ENCODE measurements around the gene DENND6A.
"Not testable (repeated sequence)": the region's sequence is repeated elsewhere in the genome, so short reads cannot be mapped to it uniquely, and the experiment has no call there.

Gene DENND6A

DNA sequence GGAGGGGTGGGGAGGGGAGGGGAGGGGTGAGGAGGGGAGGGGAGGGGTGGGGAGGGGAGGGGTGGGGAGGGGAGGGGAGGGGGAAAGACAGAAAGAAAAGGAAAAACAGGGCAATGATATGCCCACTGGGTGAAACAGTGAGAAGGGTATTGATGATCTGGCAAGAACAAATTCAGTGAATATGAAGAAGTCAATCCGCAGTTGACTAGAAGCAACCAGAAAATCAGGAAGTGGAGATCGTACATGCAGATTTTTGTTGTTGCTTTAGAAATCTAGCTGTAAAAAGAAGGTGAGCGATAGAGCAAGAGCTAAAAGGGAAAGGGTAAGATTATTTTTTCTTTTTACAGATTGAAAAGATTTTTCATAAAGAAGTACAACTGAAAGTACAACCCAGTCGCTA, 48.1 kb downstream of the DENND6A start:
- no peak for DNase-seq (ENCODE audit: low read depth in 2 of 2)

DNA sequence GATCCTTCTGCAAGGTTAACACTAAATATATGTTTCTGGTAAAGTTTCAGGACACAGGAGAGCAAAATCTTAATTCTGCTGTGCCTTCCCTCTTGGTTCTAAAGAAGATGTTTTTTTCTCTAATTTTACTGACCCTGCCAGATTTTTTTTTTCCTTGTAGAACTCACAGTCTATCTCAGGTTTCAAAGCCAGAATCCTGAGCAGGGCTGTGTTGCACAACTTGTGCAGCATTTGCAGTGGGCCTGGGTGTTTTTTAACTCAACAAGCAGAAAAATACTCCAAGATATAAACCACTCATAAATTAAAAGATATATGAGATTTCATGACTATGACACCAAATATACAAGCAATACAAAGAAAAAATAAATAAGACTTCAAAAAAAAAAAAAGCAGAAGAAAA, 55.5 kb downstream of the DENND6A start:
- DNase-seq (ENCODE audit: low read depth in 2 of 2): no peak

DNA sequence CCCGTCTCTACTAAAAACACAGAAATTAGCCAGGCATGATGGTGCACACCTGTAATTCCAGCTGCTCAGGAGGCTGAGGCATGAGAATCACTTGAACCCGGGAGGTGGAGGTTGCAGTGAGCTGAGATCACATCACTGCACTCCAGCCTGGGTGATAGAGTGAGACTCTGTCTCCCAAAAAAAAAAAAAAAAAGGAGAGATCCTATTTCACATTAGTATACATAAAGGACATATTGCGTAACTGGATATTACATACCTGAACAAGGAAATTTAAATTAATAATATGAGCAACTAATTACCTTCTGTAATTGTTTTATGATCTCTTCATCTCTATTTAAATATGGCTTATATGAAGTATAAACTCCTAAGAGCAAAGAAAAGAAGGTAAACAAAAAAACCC, 58.6 kb downstream of the DENND6A start:
- DNase-seq (ENCODE audit: low read depth in 2 of 2): not testable (repeated sequence)

DNA sequence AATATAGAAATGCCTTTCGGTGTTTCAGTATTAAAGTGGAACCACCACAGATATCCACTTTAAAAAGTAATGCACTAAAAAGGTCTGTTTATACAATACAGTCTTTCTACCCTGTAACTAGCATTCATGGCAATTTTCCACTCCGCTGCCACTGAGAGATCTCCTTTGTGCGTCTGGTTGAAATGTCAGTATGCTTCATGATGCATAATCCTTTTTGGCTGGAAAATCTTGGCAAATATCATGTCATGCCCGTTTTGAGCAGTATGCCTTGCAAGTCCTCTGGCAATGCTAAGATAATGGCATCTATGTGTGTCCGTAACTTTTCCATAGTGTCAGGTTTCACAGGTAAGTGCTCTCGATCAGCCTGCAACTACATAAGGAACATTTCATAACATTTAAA, 64.9 kb downstream of the DENND6A start:
- DNase-seq (ENCODE audit: low read depth in 2 of 2): no peak

DNA sequence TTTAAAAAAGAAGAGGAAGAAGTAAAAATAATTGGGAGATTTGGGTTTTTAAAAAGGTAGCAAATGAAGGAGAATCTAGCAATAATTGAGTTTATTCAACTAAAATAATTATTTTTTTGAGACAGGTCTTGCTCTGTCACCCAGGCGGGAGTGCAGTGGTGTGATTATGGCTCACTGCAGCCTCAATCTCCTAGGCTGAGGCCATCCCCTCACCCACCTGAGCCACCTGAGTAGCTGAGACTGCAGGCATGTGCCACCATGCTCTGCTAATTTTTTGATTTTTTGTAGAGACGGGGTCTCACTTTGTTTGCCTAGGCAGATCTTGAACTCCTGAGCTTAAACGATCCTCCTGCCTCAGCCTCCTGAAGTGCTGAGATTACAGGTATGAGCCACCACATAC, 68.1 kb downstream of the DENND6A start:
- no peak for DNase-seq (ENCODE audit: low read depth in 2 of 2)

DNA sequence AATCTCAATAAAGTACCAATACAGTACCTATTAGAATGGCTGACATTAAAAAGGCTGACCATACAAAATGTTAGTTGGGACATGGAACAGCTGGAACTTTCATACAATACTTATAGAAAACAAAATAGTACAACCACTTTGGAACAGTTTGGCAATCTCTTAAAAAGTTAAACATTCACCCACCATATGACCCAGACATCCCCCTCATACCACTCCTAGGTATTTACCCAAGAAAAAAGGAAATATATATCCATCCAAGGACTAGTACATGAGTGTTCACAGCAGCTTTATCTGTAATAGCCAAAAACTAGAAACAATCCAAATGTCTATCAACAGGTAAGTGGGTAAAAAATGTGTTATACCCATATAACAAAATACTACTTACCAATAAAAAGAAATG, 70.5 kb downstream of the DENND6A start:
- DNase-seq (ENCODE audit: low read depth in 2 of 2): no peak

DNA sequence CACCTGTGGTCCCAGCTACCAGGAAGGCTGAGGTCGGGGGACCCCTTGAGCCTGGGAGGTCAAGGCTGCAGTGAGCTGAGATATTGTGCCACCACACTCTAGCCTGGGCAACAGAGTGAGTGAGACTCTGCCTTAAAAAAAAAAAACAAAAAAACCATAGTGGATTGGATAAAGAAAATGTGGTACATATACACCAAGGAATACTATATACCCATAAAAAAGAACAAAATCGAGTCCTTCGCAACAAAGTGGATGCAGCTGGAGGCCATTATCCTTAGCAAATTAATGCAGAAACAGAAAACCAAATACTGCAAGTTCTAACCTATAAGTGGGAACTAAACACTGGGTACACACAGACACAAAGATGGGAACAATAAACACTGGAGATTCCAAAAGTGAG, 75.1 kb downstream of the DENND6A start:
- DNase-seq (ENCODE audit: low read depth in 2 of 2): no peak

DNA sequence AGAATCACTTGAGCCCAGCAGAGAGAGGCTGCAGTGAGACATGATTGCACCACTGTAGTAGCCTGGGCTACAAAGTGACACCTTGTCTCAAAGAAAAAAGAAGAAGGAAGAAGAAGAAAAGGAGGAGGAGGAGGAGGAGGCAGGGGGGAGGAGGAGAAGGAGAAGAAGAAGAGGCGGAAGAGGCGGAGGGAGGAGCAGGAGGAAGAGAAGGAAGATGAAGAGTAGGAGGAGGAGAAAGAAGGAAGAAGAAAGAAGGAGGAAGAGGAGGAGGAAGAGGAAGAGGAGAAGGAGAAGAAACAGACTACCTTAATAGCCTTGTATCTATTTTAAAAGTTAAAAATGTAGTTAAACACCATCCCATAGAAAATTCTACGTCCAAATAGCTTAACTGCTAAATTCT, 76.6 kb downstream of the DENND6A start:
- no peak for DNase-seq (ENCODE audit: low read depth in 2 of 2)

DNA sequence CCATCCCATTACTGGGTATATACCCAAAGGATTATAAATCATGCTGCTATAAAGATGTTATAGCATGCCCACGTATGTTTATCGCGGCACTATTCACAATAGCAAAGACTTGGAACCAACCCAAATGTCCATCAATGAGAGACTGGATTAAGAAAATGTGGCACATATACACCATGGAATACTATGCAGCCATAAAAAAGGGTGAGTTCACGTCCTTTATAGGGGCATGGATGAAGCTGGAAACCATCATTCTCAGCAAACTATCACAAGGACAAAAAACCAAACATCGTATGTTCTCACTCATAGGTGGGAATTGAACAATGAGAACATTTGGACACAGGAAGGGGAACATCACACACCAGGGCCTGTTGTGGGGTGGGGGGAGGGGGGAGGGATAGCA, 81.0 kb downstream of the DENND6A start:
- DNase-seq (ENCODE audit: low read depth in 2 of 2): not testable (repeated sequence)

DNA sequence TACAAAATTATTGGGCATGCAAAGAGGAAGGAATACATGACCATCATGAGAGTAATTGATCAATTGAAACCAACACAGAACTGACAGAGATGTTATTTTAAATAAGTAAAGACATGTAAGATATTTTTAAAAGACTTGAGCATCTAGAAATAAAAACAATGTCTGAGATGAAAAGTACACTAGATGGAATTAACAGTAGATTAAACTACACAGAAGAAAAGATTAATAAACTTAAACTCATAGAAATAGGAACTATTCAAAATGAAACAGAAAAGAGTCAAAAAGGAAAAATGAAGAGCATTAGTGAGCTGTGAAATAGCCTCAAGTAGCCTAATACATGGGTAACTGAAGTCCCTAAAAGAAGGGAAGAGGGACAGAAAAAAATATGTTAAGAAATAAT, 87.2 kb downstream of the DENND6A start:
- DNase-seq (ENCODE audit: low read depth in 2 of 2): no peak

DNA sequence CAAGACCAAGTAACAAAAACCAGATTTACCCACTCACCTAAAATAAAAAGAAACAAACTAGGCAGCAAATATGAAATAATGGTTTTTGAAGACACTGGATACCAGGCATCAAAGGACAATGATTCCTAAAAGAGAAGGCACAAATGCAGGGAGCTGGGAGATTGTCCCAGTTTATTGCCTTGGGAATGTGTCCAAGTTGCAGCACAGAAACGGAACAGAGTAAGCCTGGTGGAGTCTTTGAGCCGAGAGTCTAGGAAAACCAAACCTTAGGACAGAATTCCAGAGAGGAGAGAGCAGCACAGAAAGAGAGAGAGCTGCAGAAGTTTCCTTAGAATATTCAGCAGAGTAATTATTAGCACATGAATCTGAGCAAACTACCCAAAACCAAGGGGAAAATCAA, 87.9 kb downstream of the DENND6A start:
- DNase-seq (ENCODE audit: low read depth in 2 of 2): no peak

DNA sequence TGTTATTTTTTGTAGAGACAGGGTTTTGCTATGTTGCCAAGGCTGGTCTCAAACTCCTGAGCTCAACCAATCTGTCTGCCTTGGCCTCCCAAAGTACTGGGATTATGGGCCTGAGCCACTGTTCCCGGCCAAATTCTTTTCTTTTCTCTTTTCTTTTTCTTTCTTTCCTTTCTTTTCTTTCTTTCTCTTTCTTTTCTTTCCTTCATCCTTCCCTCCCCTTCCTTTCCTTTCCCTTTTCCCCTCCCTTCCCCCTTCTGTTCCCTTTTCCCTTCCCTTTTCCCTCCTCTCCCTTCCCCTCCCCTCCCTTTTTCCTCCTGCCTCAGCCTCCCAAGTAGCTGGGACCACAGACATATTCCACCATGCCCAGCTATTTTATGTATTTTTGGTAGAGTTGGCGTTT, 92.7 kb downstream of the DENND6A start:
- no peak for DNase-seq (ENCODE audit: low read depth in 2 of 2)

DNA sequence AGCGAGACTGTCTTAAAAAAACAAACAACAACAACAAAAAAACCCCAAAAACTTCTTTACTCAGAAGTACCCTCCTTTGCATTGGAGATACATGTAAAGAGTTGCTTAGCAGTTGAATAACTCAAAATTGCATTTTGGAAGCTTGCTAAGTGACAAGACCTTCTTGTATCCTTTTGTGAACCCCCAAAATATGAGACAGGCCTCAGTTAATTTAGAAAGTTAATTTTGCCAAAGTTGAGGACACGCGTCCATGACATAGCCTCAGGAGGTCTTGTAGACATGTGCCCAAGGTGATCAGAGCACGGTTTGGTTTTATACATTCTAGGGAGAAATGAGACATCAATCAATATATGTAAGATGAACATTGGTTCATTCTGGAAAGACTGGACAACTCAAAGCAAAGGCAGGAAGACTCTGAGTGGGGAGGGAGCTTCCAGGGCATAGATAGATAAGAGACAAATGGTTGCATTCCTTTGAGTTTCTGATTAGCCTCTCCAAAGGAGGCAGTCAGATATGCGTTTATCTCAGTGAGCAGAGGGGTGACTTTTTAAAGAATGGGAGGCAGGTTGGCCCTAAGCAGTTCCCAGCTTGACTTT, 94.0 kb downstream of the DENND6A start:
- no peak for DNase-seq (ENCODE audit: low read depth in 2 of 2)

DNA sequence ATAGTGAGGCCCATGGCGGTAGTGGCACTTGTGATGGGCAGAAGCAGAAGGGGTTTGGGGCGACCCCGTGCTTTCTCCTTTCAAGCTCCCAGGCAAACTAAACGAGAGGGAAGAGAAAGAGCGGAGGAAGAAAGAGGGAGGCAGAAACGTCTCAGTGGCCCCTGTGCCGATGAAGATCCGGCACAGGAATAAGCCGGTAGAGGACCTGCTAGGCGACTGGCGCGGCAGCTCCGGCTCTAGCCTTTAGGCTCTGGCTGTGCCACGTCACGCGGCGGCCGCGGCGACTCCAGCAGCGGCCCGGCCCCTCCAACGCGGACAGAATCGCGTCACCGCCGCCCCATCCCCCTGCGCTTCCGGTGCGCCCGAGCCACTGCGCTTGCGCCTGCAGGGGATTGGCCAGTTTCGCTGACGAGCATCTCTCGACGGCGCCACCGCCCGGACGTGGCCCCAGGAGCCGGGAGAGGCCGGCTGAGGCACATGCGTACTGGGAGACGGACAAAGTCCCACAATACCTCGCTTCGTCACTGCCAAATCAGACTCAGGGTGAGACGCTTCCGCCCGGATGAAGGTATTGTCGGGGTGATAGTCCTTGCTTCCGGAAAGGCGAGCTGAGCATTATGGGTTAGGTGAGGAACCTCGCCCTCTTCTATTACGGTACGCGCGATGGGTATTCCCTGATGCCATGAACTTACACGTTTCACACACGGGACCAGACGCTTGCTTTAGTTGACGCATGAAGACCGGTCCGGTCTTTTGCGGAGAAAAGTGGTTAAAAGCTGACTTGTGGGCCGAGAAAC, 95.6 kb downstream of the DENND6A start, which contains the start of gene ARF4:
Gene ARF4, minus strand, starts transcription at position 218 of the 797 bp plus-strand sequence. Its CDS starts 204 bp downstream, at position 14.
- peak; percentile 98 to 99 for DNase-seq (ENCODE audit: low read depth in 2 of 2)

DNA sequence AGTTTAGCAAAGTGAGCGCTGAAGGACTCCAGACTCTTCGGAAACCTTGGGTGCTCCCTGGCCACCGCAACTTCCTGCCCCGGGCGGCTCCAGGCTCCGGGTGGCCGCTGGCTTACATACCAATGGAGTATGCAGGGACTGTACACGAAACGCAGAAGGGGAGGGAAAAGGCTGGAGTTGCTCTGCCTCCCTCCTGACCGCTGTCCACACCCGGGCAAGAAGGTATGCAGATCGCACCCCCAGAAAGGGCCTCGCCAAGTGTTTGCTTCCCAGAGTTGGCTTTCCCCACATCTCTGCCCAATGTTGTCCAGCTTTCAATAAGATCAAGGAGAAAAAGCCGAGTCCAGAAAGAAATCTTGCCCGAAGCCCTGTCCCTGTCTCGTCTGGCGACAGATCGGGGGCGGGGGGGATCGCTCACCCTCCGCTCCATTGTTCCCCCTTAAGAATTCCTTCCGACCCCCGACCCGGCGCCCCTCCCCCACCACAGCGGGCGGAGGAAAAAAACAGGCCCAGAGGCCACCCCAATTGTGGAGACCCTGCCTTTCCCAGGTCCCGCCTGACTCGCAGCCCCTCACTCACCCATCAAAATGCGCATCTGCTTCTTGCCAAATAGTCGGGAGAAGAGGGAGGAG, 96.3 kb downstream of the DENND6A start:
- peak; percentile 42 to 49 for DNase-seq (ENCODE audit: low read depth in 2 of 2)

DNA sequence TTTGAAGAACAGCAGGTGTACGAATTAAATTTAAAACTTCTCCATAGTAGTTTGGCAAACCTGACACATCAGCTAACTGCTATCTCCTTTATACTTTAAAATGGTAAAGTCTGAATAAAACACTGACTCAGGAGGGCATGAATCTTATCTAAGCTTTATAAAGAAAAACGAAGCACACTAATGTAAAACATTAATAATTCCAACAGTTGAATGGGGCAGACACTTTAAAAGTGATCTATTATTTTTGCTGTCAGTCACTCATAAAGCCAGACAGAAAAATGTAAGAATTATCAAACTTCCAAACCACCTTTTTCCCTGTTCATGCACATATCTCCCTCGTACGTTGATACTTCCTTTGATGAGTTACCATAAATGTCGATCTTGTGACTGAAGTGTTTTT, 98.3 kb downstream of the DENND6A start:
- DNase-seq (ENCODE audit: low read depth in 2 of 2): no peak

DNA sequence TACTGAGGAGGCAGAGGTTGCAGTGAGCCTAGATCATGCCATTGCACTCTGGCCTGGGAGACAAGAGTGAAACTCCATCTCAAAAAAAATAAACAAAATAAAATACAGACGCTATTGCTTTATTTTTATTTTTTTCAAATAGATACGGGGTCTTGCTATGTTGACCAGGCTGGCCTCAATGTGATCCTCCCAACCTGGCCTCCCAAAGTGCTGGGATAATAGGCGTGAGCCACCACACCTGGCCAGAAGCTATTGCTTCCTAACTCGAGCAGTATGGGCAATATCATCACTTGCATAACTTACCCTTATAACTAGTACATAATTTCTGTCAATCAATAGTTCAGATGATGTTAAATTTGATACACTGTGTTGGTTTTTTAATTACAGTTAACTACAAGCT, 98.7 kb downstream of the DENND6A start:
- no peak for DNase-seq (ENCODE audit: low read depth in 2 of 2)

DNA sequence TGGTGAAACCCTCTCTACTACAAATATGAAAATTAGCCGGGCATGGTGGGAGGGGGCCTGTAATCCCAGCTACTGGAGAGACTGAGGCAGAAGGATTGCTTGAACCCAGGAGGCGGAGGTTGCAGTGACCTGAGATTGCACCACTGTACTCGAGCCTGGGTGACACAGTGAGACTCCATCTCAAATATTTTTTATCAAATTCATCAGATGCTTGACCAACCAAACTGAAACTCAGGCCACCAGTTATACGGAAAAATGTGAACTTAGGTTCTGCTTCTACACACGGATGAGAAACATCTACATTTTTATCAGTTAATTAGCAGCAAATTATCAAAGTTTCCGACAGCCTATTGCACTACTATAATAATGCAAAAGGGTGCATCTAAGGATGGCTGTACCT, 100.6 kb downstream of the DENND6A start:
- no peak for DNase-seq (ENCODE audit: low read depth in 2 of 2)

DNA sequence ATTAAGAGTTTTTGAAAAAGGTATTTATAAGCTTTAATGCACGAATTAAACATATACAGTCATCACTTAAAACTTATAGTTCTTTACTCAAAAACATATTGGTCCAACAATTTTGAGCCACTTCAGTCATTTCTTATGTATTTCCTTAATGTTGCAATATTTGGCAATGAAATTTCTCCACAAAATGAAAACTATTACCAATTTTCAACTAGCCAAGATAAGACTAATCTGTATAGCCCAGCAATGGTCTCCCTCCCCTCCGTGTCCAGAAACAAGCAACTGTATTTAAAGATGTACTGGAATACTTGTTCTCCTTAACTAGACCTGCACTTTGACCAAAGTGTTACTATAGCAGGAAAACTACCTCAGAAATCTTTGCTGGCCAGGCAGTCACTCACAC, 105.0 kb downstream of the DENND6A start:
- no peak for DNase-seq (ENCODE audit: low read depth in 2 of 2)

DNA sequence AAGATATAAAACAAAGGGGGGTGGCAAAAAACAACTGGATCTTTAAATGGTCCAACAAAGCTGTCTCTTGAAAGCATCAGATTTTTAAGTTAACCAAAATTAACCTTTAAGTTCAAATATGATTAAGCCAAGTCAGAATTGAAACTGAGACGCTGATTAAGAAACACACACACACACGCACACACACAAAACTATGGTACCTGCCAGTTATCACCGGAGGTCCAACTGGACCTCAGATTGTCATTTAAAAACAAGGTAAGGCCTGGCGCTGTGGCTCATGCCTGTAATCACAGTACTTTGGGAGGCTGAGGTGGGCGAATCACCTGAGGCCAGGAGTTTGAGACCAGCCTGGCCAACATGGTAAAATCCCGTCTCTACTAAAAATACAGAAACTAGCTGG, 106.1 kb downstream of the DENND6A start:
- no peak for DNase-seq (ENCODE audit: low read depth in 2 of 2)

DNA sequence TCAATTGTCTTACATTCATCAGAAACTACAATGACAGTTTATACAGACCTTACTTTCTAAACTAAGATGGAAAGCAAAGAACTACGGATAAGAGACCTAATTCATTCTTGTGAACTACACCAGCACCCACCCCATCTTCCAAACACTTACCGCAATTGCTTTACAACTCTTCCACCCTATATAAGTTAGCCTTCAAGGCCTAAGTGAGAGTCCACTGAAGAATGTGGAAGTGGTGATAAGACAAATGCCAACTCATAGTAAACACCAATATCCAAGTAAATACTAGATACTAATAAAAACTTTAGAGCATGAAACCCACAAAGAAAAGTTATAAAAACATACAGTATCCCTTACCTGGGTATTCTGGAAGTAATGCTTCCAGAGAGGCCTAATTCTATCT, 109.3 kb downstream of the DENND6A start:
- no peak for DNase-seq (ENCODE audit: low read depth in 2 of 2)

DNA sequence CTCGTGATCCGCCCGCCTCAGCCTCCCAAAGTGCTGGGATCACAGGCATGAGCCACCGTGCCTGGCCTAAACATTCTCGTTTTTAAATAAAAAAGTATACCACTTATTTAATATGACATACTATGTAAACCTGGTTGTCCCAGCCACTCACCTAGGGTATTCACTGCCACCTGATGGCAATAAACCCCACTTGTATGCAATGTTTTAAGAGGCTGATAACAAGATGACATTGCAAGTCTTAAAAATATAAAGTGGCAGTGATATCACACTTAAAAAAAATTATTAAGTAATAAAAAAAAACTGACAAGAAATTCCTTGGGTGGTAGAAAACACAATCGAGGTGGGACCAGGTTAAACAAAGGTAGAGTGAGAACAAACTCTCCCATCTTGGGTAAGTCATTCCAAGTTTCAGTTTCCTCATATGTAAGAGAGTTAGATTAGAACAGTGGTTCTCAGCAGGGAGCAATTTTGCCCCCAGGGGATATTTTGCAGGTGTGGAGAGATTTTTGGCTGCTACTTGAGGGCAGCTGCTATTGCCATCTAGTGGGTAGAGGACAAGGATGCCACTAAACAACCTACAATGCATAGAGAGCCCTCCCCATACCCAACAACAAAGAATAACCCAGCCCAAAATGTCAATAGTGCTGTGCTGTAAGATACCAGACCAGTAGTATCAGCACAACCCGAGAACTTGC, 110.3 kb downstream of the DENND6A start:
- DNase-seq (ENCODE audit: low read depth in 2 of 2): no peak

DNA sequence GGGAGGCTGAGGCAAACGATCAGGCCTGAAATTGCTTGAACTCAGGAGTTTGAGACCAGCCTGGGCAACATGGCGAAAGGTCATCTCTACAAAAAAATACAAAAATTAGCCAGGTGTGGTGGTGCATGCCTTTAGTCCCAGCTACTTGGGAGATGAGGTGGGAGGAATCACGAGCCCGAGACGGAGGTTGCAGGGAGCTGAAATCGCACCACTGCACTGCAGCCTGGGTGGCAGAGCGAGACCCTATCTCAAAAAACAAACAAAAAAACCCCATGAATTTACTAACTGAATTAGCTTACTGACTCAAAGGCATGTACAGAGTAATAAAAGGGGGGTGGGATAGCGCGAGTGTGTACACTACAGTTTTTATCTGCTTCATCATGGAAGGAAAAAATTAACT, 115.1 kb downstream of the DENND6A start:
- DNase-seq (ENCODE audit: low read depth in 2 of 2): no peak
